Panc1 (cell line): ENCODE data around the gene SH3GLB2. TPM values are rescaled to one million over a fixed set of nuclear protein-coding genes. Genes with fewer than 3 reads are reported as not detected.
"Not testable (repeated sequence)": the region's sequence is repeated elsewhere in the genome, so short reads cannot be mapped to it uniquely, and the experiment has no call there.

Source experiments
- ATAC-seq: fragments of 200-7000 bp; cut with Tn5 transposase; 2 replicates; pipeline ENCODE4 v1.9.1; 2020; ENCODE audit warnings: mild to moderate bottlenecking, moderate library complexity
- BruUV-seq: library from RNA; stranded (reverse); fragments of 400-500 nt; replicated peaks from 2 replicates; lab custom pipeline; 2021; lab: Mats Ljungman, UMichigan
- CTCF ChIA-PET: fragments of 300-600 bp; sonication (Branson Sonifier 250); formaldehyde crosslinking; loops from one replicate; lab custom pipeline; 2022; ENCODE audit warnings: antibody characterized with exemption; lab: Charles Lee
- POLR2A ChIA-PET: fragments of 300-600 bp; sonication (Branson Sonifier 250); formaldehyde crosslinking; loops from one replicate; lab custom pipeline; 2022; ENCODE audit warnings: antibody characterized with exemption; lab: Charles Lee
- DNase-seq: peaks from one replicate; pipeline ENCODE4 v3.0.0-alpha.2; 2010; ENCODE audit warnings: low read depth, low spot score
- H3K27ac ChIP-seq: 2 replicates; pipeline ENCODE4 v1.5.1; 2011; ENCODE audit warnings: mild to moderate bottlenecking, low read length, inconsistent platforms
- H3K27me3 ChIP-seq: fragments of 200-500 bp; sonication (Bioruptor generic); 2 replicates; pipeline ENCODE4 v1.6.0; 2014; ENCODE audit warnings: low read length, inconsistent platforms; ENCODE audit not compliant: control insufficient read depth, insufficient read depth
- H3K36me3 ChIP-seq: fragments of 200-500 bp; sonication (Bioruptor generic); 2 replicates; pipeline ENCODE4 v1.5.1; 2014; ENCODE audit warnings: inconsistent platforms, mild to moderate bottlenecking, low read length, moderate library complexity; ENCODE audit not compliant: control insufficient read depth, insufficient read depth
- H3K4me1 ChIP-seq: 2 replicates; pipeline ENCODE4 v1.5.1; 2011; ENCODE audit warnings: inconsistent platforms, mild to moderate bottlenecking, low read length, moderate library complexity; ENCODE audit not compliant: control insufficient read depth, insufficient read depth
- H3K4me3 ChIP-seq, 2 experiments: 2 replicates each; pipeline ENCODE4 v1.5.1; 2011 to 2012; ENCODE audit warnings: low read depth in 2 of 2, low read length in 2 of 2, mild to moderate bottlenecking in 2 of 2, inconsistent platforms in 1 of 2, moderate library complexity in 1 of 2
- H3K9me3 ChIP-seq: fragments of 200-500 bp; sonication (Bioruptor generic); 2 replicates; pipeline ENCODE4 v1.5.1; 2014; ENCODE audit warnings: low read depth, mild to moderate bottlenecking, inconsistent platforms, low read length, moderate library complexity; ENCODE audit not compliant: control insufficient read depth, insufficient read depth
- POLR2AphosphoS5 ChIP-seq: IDR thresholded peaks from 2 replicates; pipeline ENCODE4 v1.6.1; 2012; ENCODE audit warnings: mild to moderate bottlenecking, low read depth, low read length, moderate library complexity
- SIN3A ChIP-seq: IDR thresholded peaks from 2 replicates; pipeline ENCODE4 v1.6.1; 2012; ENCODE audit warnings: low read depth, mild to moderate bottlenecking, low read length, moderate library complexity, borderline replicate concordance; ENCODE audit not compliant: insufficient read depth
- TCF7L2 ChIP-seq: IDR thresholded peaks from 2 replicates; pipeline ENCODE4 v1.6.1; 2011; ENCODE audit warnings: mild to moderate bottlenecking, low read depth, low read length, inconsistent platforms
- in situ Hi-C: cut with HindIII; loops from 2 replicates; pipeline ENCODE4 v1.10.0; 2016; ENCODE audit warnings: low sequenced_read_pairs, low pct_unique_long_range_greater_than_20kb
- intact Hi-C: fragments of 100-400 bp; cut with micrococcal nuclease; formaldehyde crosslinking; loops from one replicate; pipeline ENCODE4 v1.10.0; 2022; ENCODE audit not compliant: unreplicated experiment
- total RNA-seq: library from RNA; stranded (reverse); gene quantifications from one replicate; pipeline ENCODE4 v1.2.1, GENCODE V29; 2021; ENCODE audit not compliant: unreplicated experiment
- TF ChIP-seq, protein P1 (sequence below): fragments of 450-650 bp; IDR thresholded peaks from 2 replicates; pipeline ENCODE4 v1.5.1; 2017; ENCODE audit warnings: mild to moderate bottlenecking
- TF ChIP-seq, protein P2 (sequence below), 2 experiments: IDR thresholded peaks; 2 replicates each; pipeline ENCODE4 v1.6.1; 2011 to 2012; ENCODE audit warnings: low read depth in 2 of 2, control low read depth in 1 of 2, low read length in 1 of 2, mild to moderate bottlenecking in 1 of 2, moderate library complexity in 1 of 2; ENCODE audit not compliant: insufficient read depth in 1 of 2

Gene SH3GLB2
- total RNA-seq, 1 experiment from 2014 or later: 68.3 TPM

GRCh38 chr9:129036923-129037766 lies 9.0 kb upstream of the SH3GLB2 start:
- DNase-seq (no peak), ATAC-seq (no peak)
- Histone ChIP-seq H3K27me3 (no peaks in the 10 kb centered on the region), H3K27ac (peak overlapping the region; percentile 77), H3K4me1 (peaks cover 5% of the 10 kb centered on the region), H3K36me3 (peaks cover 2% of the 10 kb centered on the region; the same call in 1 of the 2 replicates), H3K4me3 (peak overlapping the region; percentile 63 to 89), H3K9me3 (no peaks in the 10 kb centered on the region)
- intact Hi-C loops (no loop called here), in situ Hi-C loops (no loop called here)
- ChIA-PET CTCF (no interaction called here), POLR2A (no interaction called here)
- BruUV-seq: TSS peak; percentile 92
- TF ChIP-seq POLR2AphosphoS5 (no peak), TCF7L2 (no peak), SIN3A (no peak)
- TF ChIP-seq, protein P1, sequence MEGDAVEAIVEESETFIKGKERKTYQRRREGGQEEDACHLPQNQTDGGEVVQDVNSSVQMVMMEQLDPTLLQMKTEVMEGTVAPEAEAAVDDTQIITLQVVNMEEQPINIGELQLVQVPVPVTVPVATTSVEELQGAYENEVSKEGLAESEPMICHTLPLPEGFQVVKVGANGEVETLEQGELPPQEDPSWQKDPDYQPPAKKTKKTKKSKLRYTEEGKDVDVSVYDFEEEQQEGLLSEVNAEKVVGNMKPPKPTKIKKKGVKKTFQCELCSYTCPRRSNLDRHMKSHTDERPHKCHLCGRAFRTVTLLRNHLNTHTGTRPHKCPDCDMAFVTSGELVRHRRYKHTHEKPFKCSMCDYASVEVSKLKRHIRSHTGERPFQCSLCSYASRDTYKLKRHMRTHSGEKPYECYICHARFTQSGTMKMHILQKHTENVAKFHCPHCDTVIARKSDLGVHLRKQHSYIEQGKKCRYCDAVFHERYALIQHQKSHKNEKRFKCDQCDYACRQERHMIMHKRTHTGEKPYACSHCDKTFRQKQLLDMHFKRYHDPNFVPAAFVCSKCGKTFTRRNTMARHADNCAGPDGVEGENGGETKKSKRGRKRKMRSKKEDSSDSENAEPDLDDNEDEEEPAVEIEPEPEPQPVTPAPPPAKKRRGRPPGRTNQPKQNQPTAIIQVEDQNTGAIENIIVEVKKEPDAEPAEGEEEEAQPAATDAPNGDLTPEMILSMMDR: no peak
- TF ChIP-seq, protein P2, sequence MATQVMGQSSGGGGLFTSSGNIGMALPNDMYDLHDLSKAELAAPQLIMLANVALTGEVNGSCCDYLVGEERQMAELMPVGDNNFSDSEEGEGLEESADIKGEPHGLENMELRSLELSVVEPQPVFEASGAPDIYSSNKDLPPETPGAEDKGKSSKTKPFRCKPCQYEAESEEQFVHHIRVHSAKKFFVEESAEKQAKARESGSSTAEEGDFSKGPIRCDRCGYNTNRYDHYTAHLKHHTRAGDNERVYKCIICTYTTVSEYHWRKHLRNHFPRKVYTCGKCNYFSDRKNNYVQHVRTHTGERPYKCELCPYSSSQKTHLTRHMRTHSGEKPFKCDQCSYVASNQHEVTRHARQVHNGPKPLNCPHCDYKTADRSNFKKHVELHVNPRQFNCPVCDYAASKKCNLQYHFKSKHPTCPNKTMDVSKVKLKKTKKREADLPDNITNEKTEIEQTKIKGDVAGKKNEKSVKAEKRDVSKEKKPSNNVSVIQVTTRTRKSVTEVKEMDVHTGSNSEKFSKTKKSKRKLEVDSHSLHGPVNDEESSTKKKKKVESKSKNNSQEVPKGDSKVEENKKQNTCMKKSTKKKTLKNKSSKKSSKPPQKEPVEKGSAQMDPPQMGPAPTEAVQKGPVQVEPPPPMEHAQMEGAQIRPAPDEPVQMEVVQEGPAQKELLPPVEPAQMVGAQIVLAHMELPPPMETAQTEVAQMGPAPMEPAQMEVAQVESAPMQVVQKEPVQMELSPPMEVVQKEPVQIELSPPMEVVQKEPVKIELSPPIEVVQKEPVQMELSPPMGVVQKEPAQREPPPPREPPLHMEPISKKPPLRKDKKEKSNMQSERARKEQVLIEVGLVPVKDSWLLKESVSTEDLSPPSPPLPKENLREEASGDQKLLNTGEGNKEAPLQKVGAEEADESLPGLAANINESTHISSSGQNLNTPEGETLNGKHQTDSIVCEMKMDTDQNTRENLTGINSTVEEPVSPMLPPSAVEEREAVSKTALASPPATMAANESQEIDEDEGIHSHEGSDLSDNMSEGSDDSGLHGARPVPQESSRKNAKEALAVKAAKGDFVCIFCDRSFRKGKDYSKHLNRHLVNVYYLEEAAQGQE (IDR thresholded peaks at IDR 0.05; ENCODE audit: insufficient read depth in 1 of 2, low read depth in 2 of 2, low read length in 1 of 2): no peak

GRCh38 chr9:129036241-129036922 lies 8.3 kb upstream of the SH3GLB2 start, which contains the start of gene MIGA2:
Gene MIGA2 (plus strand): TSS chr9:129036626. CDS start chr9:129040595, 3,969 bp downstream.
- Histone ChIP-seq H3K27me3 (no peaks in the 10 kb centered on the region), H3K9me3 (no peaks in the 10 kb centered on the region), H3K4me3 (peak within 1 kb of the TSS; percentile 63 to 89), H3K36me3 (peaks cover 2% of the 10 kb centered on the region; the same call in 1 of the 2 replicates), H3K4me1 (peaks cover 5% of the 10 kb centered on the region), H3K27ac (peak within 1 kb of the TSS; percentile 88)
- intact Hi-C loops: no loop called here
- in situ Hi-C loops: no loop called here
- DNase-seq (peak; percentile 89), ATAC-seq (peak; percentile 98)
- no TSS peak for BruUV-seq
- CTCF ChIA-PET: no interaction called here
- POLR2A ChIA-PET: no interaction called here
- TF ChIP-seq, protein P1: no peak
- 0 out of 2 replicates have a peak, but pooled peaks have one; percentile 48 for TF ChIP-seq POLR2AphosphoS5
- peak; percentile 72; the same call in 1 of the 2 replicates for TF ChIP-seq SIN3A

- peak; percentile 64 for ATAC-seq
- BruUV-seq, H3K27me3 ChIP-seq, in situ Hi-C loops, intact Hi-C loops, H3K4me1 ChIP-seq, H3K9me3 ChIP-seq, H3K36me3 ChIP-seq, CTCF ChIA-PET, POLR2A ChIA-PET, DNase-seq: not testable (repeated sequence)
- peak overlapping the region; percentile 88 for H3K27ac ChIP-seq
- H3K4me3 ChIP-seq: peak overlapping the region; percentile 63 to 89
Observed at GRCh38 chr9:129035838-129036237, 7.7 kb upstream of the SH3GLB2 start.
